ENCODE measurements around the gene TNFRSF18. TPM values are rescaled to one million over a fixed set of nuclear protein-coding genes. Genes with fewer than 3 reads are reported as not detected.

TNFRSF18 gene
- total RNA-seq, 2 donors from 2014 or later, result 3.1 to 3.5 TPM

DNA sequence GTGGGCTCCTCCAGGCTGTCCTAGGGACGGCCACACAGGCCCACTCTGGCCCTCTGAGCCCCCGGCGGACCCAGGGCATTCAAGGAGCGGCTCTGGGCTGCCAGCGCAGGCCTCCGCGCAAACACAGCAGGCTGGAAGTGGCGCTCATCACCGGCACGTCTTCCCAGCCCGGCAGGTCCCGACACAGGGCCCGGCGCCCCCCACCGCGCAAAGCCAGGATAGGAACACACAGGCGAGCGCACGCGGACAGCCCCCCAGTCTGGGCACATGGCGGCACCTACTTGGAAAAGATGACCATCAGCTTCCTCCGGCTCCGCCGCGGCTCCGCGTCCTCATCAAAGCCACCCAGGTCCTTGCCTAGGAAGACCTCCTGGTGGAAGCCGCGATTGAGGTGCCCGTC, 21.8 kb upstream of the TNFRSF18 start:
- Histone ChIP-seq H3K27ac (no peak overlapping the region), H3K4me1 (replicated peaks) (peaks cover 15% of the 10 kb centered on the region), H3K27me3 (replicated peaks; ENCODE audit: insufficient read depth) (no peaks in the 10 kb centered on the region), H3K36me3 (peaks cover 5 to 16% of the 10 kb centered on the region in 2 donors), H3K4me3 (no peak overlapping the region), H3K9me3 (no peaks in the 10 kb centered on the region)
- TF ChIP-seq POLR2AphosphoS5 (IDR thresholded peaks at IDR 0.05) (no peak), CTCF (IDR thresholded peaks at IDR 0.05) (no peak), POLR2A (IDR thresholded peaks at IDR 0.05) (no peak)
- no peak for DNase-seq (ENCODE audit: low spot score)
- intact Hi-C loops (cut with DNase I), result no loop called here
- 97% methylated on average over 16 of the region's 30 CpGs for WGBS

GRCh38 chr1:1227386-1227785, 21.0 kb upstream of the TNFRSF18 start:
- Histone ChIP-seq H3K9me3 (no peaks in the 10 kb centered on the region), H3K4me1 (replicated peaks) (peaks cover 15% of the 10 kb centered on the region), H3K36me3 (peaks cover 9 to 24% of the 10 kb centered on the region in 2 donors), H3K27ac (no peak overlapping the region), H3K27me3 (replicated peaks; ENCODE audit: insufficient read depth) (no peaks in the 10 kb centered on the region), H3K4me3 (no peak overlapping the region)
- TF ChIP-seq POLR2A (IDR thresholded peaks at IDR 0.05) (no peak), CTCF (IDR thresholded peaks at IDR 0.05) (no peak), POLR2AphosphoS5 (IDR thresholded peaks at IDR 0.05) (no peak)
- no peak for DNase-seq (ENCODE audit: low spot score)
- intact Hi-C loops (cut with DNase I), result no loop called here
- WGBS, result 93% methylated on average over 12 of the region's 25 CpGs

GRCh38 chr1:1226566-1227362, 20.4 kb upstream of the TNFRSF18 start:
- Histone ChIP-seq H3K4me1 (replicated peaks) (peaks cover 15% of the 10 kb centered on the region), H3K9me3 (no peaks in the 10 kb centered on the region), H3K4me3 (no peak overlapping the region), H3K36me3 (peaks cover 12 to 27% of the 10 kb centered on the region in 2 donors), H3K27ac (no peak overlapping the region), H3K27me3 (replicated peaks; ENCODE audit: insufficient read depth) (no peaks in the 10 kb centered on the region)
- WGBS, result 92% methylated on average over 44 of the region's 44 CpGs
- intact Hi-C loops (cut with DNase I), result no loop called here
- no peak for DNase-seq (ENCODE audit: low spot score)
- TF ChIP-seq CTCF (IDR thresholded peaks at IDR 0.05) (no peak), POLR2A (IDR thresholded peaks at IDR 0.05) (no peak), POLR2AphosphoS5 (IDR thresholded peaks at IDR 0.05) (no peak)

GRCh38 chr1:1225913-1226312, 19.5 kb upstream of the TNFRSF18 start:
- intact Hi-C loops (cut with DNase I), result no loop called here
- DNase-seq (ENCODE audit: low spot score), result no peak
- Histone ChIP-seq H3K4me1 (replicated peaks) (peaks cover 15% of the 10 kb centered on the region), H3K4me3 (no peak overlapping the region), H3K27ac (no peak overlapping the region), H3K27me3 (replicated peaks; ENCODE audit: insufficient read depth) (no peaks in the 10 kb centered on the region), H3K9me3 (no peaks in the 10 kb centered on the region), H3K36me3 (peaks cover 12 to 27% of the 10 kb centered on the region in 2 donors)
- 85% methylated on average over 18 of the region's 18 CpGs for WGBS
- TF ChIP-seq POLR2A (IDR thresholded peaks at IDR 0.05) (no peak), CTCF (IDR thresholded peaks at IDR 0.05) (no peak), POLR2AphosphoS5 (IDR thresholded peaks at IDR 0.05) (no peak)

All from prostate gland (tissue), 2 donors.